ENCODE results near the gene ERCC3.

ERCC3 gene

DNA sequence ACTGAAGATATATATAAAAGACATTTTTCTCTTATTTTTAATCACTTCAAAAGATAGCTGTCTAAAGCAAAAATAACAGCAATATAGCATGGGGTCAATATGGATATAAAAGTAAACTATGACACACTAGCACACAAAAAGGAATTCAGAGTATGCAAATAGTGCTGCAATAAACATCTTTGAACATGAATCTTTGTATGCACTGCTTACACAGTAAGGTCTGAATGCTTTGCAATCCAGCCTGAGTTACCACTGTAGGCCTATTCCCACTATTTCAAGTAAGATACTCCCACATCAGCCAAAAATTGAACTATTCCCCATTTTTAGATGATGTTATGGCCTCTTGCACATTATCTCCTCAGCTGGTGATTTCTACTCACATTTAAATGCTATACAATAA lies 27.4 kb upstream of the ERCC3 start:
- TF ChIP-seq, protein P1, sequence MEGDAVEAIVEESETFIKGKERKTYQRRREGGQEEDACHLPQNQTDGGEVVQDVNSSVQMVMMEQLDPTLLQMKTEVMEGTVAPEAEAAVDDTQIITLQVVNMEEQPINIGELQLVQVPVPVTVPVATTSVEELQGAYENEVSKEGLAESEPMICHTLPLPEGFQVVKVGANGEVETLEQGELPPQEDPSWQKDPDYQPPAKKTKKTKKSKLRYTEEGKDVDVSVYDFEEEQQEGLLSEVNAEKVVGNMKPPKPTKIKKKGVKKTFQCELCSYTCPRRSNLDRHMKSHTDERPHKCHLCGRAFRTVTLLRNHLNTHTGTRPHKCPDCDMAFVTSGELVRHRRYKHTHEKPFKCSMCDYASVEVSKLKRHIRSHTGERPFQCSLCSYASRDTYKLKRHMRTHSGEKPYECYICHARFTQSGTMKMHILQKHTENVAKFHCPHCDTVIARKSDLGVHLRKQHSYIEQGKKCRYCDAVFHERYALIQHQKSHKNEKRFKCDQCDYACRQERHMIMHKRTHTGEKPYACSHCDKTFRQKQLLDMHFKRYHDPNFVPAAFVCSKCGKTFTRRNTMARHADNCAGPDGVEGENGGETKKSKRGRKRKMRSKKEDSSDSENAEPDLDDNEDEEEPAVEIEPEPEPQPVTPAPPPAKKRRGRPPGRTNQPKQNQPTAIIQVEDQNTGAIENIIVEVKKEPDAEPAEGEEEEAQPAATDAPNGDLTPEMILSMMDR (conservative IDR thresholded peaks at IDR 0.05), result no peak
- no peak overlapping the region for H3K27ac ChIP-seq

DNA sequence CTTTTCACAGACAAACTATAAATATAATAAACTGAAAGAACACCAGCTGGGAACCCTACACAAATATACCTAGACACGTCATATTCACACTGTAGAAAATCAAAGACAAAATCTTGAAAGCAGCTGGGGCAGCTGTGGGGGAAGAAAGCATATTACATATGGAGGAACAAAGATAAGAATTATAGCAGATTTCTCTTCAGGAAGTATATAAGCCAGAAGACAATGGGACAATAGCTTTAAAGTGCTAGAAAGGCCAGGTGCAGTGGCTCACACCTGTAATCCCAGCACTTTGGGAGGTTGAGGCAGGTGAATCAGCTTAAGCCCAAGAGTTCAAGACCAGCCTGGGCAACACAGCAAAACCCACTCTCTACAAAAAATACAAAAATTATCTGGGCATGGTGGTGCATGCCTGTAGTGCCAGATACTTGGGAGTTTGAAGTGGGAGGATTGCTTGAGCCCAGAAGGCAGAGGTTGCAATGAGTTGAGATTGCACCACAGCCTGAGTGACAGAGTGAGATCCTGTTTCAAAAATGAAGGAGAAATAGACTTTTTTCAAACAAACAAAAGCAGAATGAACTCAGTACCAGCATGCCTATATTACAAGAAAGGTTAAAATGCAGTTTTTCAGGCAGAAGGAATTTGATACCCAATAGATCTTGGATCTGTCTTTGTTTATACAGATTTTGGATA lies 26.8 kb upstream of the ERCC3 start:
- TF ChIP-seq, protein P1 (conservative IDR thresholded peaks at IDR 0.05), result no peak
- H3K27ac ChIP-seq, result no peak overlapping the region

DNA sequence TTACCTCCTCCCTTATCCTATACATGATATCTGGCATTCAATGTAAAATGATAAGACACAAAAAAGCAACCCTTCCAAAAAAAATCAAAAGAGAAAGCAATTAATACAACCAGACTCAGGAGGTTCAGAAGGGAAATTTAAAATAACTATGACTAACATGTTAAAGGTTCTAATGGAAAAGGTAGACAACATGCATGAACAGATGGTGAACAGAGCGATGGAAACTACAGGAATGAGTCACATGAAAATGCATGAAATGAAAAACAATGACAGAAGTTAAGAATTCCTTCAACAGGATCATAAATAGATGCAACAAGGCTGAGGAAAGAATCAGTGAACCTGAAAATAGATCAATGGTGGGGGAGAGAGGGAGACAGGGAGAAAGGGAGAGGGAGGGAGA lies 26.1 kb upstream of the ERCC3 start:
- H3K27ac ChIP-seq, result no peak overlapping the region
- TF ChIP-seq, protein P1 (conservative IDR thresholded peaks at IDR 0.05), result no peak

DNA sequence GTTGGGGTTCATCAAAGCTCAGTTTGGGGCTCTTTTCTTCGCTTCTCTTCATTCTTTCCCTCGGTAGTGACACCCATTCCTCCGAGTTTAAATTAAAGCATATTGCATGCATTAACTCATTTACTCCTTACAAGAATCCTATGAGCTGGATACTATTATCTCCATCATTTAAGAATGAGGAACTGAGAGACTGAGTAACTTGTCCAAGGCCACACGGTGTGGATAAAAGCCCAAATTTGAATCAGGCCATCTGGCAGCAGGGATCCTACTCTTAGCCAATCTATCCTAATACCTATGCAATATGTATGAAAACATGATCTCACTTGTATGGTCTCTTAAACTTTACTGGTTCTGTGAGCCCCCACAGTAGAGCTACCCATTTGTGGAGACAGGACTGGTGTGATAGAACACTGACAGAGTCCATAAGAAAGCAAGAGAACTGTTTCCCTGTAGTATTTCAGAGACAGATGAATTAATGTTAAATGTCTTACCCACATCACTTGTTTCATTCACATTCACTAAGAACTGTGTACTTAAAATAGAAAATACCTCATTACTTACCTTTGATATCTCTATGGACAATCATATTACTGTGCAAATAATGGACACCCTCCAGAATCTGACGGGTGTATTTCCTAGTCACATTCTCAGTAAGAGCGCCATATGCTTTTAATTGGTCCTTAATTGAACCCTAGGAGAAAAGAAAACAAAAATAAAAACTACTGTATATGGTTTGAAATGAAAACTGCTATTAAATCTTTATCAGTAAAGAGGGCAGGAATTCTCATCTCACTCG lies 20.4 kb upstream of the ERCC3 start:
- TF ChIP-seq, protein P1 (conservative IDR thresholded peaks at IDR 0.05), result no peak
- peak overlapping the region; percentile 5; the same call in 1 of the 2 replicates for H3K27ac ChIP-seq

DNA sequence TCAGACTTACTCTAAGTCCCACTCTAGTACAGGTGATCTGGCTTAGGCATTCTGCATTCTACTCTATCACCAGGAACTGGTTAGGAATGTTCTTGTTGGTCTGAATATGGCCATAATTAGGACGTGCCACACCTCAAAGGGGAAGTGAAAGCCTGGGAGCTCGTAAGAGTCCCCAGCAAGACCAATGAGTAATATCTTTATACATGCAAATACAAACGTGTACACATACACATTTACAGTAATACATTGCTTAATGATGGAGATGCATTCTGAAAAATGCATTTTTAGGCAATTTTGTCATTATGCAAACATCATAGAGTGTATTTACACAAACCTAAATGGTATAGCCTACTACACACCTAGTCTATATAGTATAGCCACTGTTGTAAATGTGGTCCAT lies 19.5 kb upstream of the ERCC3 start:
- H3K27ac ChIP-seq, result no peak overlapping the region
- TF ChIP-seq, protein P1 (conservative IDR thresholded peaks at IDR 0.05), result no peak

DNA sequence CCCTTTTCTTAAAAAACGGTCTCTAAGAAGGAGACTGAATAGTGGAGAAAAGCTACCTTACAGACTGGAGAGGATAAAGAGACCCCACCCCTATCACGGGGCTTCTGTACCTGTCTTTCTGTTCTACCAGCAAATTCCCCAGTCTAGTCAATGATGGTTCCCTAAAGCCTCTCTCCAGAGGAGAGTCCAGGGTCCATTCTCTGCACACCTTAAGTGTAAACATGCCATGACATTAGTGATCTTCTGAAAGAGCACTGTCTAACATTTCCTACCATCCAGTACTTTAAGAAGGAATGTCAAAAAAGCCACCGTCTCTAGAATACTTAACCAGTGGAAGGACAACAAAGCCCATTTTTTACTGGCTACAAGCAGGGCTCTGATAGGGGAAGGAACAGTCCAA lies 17.0 kb upstream of the ERCC3 start:
- no peak overlapping the region for H3K27ac ChIP-seq
- TF ChIP-seq, protein P1 (conservative IDR thresholded peaks at IDR 0.05), result no peak

DNA sequence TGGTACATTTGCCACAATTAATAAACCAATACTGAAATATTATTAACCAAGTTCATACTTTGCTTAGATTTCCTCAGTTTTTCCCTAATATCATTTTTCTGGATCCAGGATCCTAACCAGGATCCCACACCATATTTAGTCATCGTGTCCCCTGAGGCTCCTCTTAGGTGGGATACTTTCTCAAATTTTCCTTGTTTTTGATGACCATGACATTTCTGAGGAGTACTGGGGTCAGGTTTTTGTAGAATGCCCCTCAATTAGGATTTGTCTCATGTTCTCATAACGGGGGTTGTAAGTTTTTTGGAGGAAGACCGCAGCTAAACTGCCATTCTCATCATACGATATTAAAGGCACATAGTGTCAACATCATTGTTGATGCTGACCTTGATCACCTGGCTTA lies 15.5 kb upstream of the ERCC3 start:
- no peak overlapping the region for H3K27ac ChIP-seq
- TF ChIP-seq, protein P1 (conservative IDR thresholded peaks at IDR 0.05), result no peak

Data from VCaP (cell line).